GM10248 (cell line): ENCODE measurements around the gene FLII.

Experiments
- CTCF ChIA-PET: fragments of 300-600 bp; sonication (Branson Sonifier 250); formaldehyde crosslinking; extraction: SDS; loops from one replicate; lab custom pipeline; 2021; ENCODE audit warnings: antibody characterized with exemption; lab: Yijun Ruan, JAX
- POLR2A ChIA-PET: fragments of 350-650 bp; sonication (Branson Sonifier 250); formaldehyde crosslinking; extraction: SDS; loops from one replicate; lab custom pipeline; 2020; ENCODE audit warnings: antibody characterized with exemption; lab: Yijun Ruan, JAX
- DNase-seq: peaks from one replicate; pipeline ENCODE4 v3.0.0; 2012; ENCODE audit errors: extremely low spot score
- TF ChIP-seq, protein P1 (sequence below): IDR thresholded peaks from 2 replicates; pipeline ENCODE4 v1.5.1; 2012; ENCODE audit warnings: mild to moderate bottlenecking, low read depth; ENCODE audit errors: extremely low read depth, missing control alignments, control extremely low read depth

Gene FLII

DNA sequence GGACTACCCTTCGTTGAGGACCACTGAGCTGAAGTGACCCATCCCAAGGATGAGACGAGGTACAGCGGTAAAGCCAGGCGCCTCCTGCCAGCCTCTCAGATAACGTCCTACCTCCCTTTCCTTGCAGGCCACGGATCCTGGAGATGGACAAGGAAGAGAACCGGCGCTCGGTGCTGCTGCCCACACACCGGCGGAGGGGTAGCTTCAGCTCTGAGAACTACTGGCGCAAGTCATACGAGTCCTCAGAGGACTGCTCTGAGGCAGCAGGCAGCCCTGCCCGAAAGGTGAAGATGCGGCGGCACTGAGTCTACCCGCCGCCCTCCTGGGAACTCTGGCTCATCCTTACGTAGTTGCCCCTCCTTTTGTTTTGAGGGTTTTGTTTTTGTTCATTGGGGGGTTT is 50.4 kb downstream of the FLII start:
- DNase-seq: no peak
- POLR2A ChIA-PET: no interaction called here
- TF ChIP-seq, protein P1, sequence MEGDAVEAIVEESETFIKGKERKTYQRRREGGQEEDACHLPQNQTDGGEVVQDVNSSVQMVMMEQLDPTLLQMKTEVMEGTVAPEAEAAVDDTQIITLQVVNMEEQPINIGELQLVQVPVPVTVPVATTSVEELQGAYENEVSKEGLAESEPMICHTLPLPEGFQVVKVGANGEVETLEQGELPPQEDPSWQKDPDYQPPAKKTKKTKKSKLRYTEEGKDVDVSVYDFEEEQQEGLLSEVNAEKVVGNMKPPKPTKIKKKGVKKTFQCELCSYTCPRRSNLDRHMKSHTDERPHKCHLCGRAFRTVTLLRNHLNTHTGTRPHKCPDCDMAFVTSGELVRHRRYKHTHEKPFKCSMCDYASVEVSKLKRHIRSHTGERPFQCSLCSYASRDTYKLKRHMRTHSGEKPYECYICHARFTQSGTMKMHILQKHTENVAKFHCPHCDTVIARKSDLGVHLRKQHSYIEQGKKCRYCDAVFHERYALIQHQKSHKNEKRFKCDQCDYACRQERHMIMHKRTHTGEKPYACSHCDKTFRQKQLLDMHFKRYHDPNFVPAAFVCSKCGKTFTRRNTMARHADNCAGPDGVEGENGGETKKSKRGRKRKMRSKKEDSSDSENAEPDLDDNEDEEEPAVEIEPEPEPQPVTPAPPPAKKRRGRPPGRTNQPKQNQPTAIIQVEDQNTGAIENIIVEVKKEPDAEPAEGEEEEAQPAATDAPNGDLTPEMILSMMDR: no peak
- CTCF ChIA-PET: interaction anchor here (1.5 kb wide), 2 partner anchors 9 to 16 kb away, joined by 4 to 9 read pairs; no protein-coding TSS in a partner anchor

DNA sequence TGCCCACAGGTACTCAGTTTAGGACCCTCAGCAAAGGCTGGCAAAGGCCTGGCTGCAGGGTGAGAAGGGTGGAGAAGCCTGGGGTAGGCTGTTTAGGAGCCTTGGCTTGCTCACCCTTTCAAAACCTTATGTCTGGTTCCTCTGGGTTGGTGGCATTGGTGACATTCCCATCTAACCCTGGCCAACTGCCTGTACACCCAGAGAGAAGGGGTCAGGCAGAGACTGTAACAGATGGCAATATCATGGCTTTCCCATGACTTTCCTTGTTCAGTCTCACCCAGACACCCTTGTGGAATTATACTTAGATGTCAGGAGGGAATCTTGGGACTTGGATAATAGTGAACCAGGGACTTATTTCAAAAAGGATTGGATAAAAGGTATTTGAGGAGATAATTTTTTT is 51.6 kb downstream of the FLII start:
- ChIA-PET POLR2A (no interaction called here), CTCF (interaction anchor here (1.0 to 1.5 kb wide), 4 partner anchors 10 to 15 kb away, joined by 3 to 9 read pairs (median 4); no protein-coding TSS in a partner anchor)
- no peak for DNase-seq
- TF ChIP-seq, protein P1: no peak

DNA sequence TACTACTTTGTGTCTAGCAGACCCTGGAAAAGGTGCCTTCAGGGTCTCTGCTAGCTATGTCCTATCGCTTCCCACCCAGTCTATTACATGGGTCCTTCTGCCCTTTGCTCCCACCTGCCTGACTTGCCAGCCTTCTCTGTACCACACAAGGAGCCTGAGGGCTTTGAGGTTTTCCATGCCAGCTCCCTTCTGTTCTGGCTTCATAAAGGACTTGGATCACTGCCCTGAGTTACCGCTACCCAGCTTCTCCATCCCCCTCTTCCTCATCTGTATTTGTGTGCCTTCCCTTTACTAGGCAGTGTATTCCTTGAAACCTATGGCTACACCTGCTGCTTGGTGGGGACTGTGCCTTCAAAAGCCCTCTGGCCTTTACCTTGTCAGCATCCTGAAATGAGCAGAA is 52.7 kb downstream of the FLII start:
- no peak for DNase-seq
- ChIA-PET POLR2A (no interaction called here), CTCF (interaction anchor here (0.9 to 1.1 kb wide), 2 partner anchors 9 to 12 kb away, joined by 3 to 4 read pairs; no protein-coding TSS in a partner anchor)
- TF ChIP-seq, protein P1: no peak

DNA sequence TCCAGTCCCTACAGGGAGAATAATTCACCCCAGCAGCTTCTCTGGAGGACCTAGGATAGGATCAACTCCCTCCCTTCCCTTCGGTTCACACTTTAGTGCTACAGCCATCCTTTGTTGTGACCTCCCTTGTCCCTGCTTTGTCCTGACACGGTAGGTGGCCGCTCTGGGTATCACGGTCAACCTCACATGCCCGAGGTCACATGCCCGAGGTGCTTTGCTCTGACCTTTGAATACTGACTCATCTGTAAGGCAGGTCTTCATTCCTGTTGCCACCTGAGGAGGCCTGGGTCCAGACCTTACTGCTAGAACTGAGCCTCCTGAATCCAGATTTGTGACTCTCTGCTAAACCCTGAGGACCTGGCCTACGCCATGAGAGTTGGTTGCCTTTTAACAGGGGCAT is 55.2 kb downstream of the FLII start:
- TF ChIP-seq, protein P1: no peak
- ChIA-PET POLR2A (no interaction called here), CTCF (interaction anchor here (0.7 to 1.7 kb wide), 7 partner anchors 10 to 44 kb away, joined by 3 to 6 read pairs (median 3); no protein-coding TSS in a partner anchor)

DNA sequence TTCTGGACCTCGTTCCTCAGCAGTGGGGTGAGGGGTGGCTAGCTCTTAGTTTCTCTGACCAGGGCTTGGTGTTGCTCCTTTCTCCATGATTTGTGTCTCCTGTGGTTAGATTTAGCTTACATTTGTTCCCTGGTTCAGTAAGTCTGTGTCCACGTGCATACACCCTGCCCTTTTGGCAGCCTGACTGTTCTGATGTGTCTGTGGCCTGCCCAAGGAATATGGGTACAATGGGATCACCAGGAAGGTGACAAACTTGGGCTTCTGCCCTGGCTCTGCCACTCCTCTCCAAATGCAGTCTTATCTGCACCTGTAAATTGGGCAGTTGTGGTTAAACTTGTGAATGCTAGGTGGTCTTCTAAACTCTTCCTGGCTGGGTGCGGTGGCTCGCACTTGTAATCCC is 57.4 kb downstream of the FLII start:
- ChIA-PET CTCF (interaction anchor here (0.7 to 5.0 kb wide), 5 partner anchors 9 to 20 kb away, joined by 3 to 27 read pairs (median 4); no protein-coding TSS in a partner anchor), POLR2A (interaction anchor here (0.6 to 1.3 kb wide), 2 partner anchors 11 to 28 kb away, joined by 3 to 4 read pairs; no protein-coding TSS in a partner anchor)
- no peak for DNase-seq
- TF ChIP-seq, protein P1: no peak

More for the DNA sequence above, 55.2 kb downstream of the FLII start:
- no peak for DNase-seq

DNA sequence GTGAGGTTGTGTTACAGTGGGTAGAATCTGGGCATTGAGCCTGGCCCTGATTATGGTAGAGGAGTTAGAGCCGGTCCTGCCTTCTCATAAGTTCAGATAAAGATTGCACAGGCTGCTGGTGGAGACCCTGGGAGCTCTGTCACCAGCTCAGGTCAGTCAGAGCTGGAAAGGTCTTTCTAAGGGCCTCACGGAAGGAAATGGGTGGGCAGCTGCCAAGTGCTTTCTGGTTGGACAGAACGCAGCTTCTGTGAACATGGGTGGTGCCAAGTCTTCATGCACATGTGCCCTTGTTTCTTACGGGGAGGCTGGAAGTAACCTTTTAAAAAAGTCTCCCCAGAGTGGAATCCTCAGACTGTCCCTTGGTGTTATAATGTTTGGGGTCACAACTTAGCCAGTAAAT is 60.0 kb downstream of the FLII start:
- ChIA-PET CTCF (interaction anchor here (1.2 to 5.0 kb wide), 4 partner anchors 9 to 54 kb away, joined by 3 to 27 read pairs (median 12); no protein-coding TSS in a partner anchor), POLR2A (interaction anchor here (0.6 kb wide), 1 partner anchor 19 kb away, joined by 8 read pairs; no protein-coding TSS in a partner anchor)
- TF ChIP-seq, protein P1: no peak

More for the DNA sequence above, 60.0 kb downstream of the FLII start:
- no peak for DNase-seq
